Measurements from ENCODE around the gene CPM. TPM values are rescaled to one million over a fixed set of nuclear protein-coding genes. Genes with fewer than 3 reads are reported as not detected.

Gene CPM
- polyA plus RNA-seq, 4 donors = 0.45 to 11.6 (median 4.5) TPM

- no peaks in the 10 kb centered on the region for H3K4me1 ChIP-seq (ENCODE audit: control insufficient read depth in 3 of 3, insufficient read depth in 2 of 3, low read depth in 1 of 3, low read length in 2 of 3)
- H3K36me3 ChIP-seq (ENCODE audit: control insufficient read depth in 3 of 3, insufficient read depth in 2 of 3, low read depth in 1 of 3, low read length in 3 of 3) = peaks cover 19 to 35% (median 19%) of the 10 kb centered on the region in 3 donors
- H3K9me3 ChIP-seq (ENCODE audit: control insufficient read depth in 2 of 2, insufficient read depth in 1 of 2, low read depth in 1 of 2, low read length in 1 of 2) = no peaks in the 10 kb centered on the region
- H3K4me3 ChIP-seq (ENCODE audit: low read depth in 1 of 3, low read length in 3 of 3) = no peak overlapping the region
- FAIRE-seq (no peak), DNase-seq (no peak)
- no peaks in the 10 kb centered on the region for H3K27me3 ChIP-seq (ENCODE audit: control insufficient read depth in 3 of 3, insufficient read depth in 3 of 3, low read length in 3 of 3)
- H3K27ac ChIP-seq (ENCODE audit: low read depth in 1 of 3, low read length in 2 of 3) = no peak overlapping the region
- WGBS, 3 donors = 87 to 90% (median 90%) methylated on average over 5 of the region's 5 CpGs
Measured at GRCh38 chr12:68838046-68838886, 94.7 kb downstream of the CPM start.

DNA sequence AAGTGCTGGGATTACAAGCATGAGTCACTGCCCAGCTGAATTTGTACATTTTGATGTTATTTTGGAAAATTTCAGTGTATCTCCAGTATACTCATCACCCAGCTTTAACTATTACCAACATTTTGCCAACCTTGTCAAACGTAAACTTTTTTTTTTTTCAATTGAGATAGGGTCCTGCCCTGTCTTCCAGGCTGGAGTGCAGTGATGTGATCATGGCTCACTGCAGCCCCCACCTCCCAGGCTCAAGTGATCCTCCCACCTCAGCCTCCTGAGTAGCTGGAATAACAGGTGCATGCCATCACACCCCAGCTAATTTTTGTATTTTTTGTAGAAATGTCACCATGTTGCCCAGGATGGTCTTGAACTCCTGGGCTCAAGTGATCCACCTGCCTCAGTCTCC lies 95.8 kb downstream of the CPM start:
- Histone ChIP-seq H3K4me1 (ENCODE audit: control insufficient read depth in 3 of 3, insufficient read depth in 2 of 3, low read depth in 1 of 3, low read length in 2 of 3) (no peaks in the 10 kb centered on the region), H3K9me3 (ENCODE audit: control insufficient read depth in 2 of 2, insufficient read depth in 1 of 2, low read depth in 1 of 2, low read length in 1 of 2) (no peaks in the 10 kb centered on the region), H3K27ac (ENCODE audit: low read depth in 1 of 3, low read length in 2 of 3) (no peak overlapping the region), H3K36me3 (ENCODE audit: control insufficient read depth in 3 of 3, insufficient read depth in 2 of 3, low read depth in 1 of 3, low read length in 3 of 3) (peaks cover 19 to 40% (median 19%) of the 10 kb centered on the region in 3 donors), H3K4me3 (ENCODE audit: low read depth in 1 of 3, low read length in 3 of 3) (no peak overlapping the region), H3K27me3 (ENCODE audit: control insufficient read depth in 3 of 3, insufficient read depth in 3 of 3, low read length in 3 of 3) (no peaks in the 10 kb centered on the region)
- 86 to 95% (median 87%) methylated on average over 1 of the region's 1 CpG for WGBS, 3 donors
- FAIRE-seq (no peak), DNase-seq (no peak)

GRCh38 chr12:68835333-68835908 lies 97.5 kb downstream of the CPM start:
- Histone ChIP-seq H3K4me3 (ENCODE audit: low read depth in 1 of 3, low read length in 3 of 3) (no peak overlapping the region), H3K4me1 (ENCODE audit: control insufficient read depth in 3 of 3, insufficient read depth in 2 of 3, low read depth in 1 of 3, low read length in 2 of 3) (no peaks in the 10 kb centered on the region), H3K9me3 (ENCODE audit: control insufficient read depth in 2 of 2, insufficient read depth in 1 of 2, low read depth in 1 of 2, low read length in 1 of 2) (no peaks in the 10 kb centered on the region), H3K36me3 (ENCODE audit: control insufficient read depth in 3 of 3, insufficient read depth in 2 of 3, low read depth in 1 of 3, low read length in 3 of 3) (peaks cover 18 to 42% (median 19%) of the 10 kb centered on the region in 3 donors), H3K27me3 (ENCODE audit: control insufficient read depth in 3 of 3, insufficient read depth in 3 of 3, low read length in 3 of 3) (no peaks in the 10 kb centered on the region), H3K27ac (ENCODE audit: low read depth in 1 of 3, low read length in 2 of 3) (no peak overlapping the region)
- FAIRE-seq = no peak
- DNase-seq = no peak
- WGBS, 3 donors = 74 to 87% (median 82%) methylated on average over 10 of the region's 10 CpGs

DNA sequence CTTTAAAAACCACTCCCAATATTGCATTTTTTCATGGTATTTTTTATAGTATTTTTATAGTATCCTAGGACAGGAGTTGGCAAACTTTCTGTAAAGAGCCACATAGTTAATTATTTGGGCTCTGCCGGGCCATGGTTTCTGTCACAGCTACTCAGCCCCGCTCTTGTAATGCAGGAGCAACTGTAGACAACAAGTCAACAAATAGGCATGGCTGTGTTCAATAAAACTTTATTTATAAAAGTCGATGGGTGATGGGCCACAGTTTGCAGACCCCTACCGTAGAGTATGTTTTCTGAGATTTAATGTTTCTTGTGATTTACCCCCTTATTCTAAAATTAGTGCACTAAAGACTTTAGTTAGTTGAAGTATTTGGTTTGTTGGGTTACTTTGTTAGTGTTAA lies 99.5 kb downstream of the CPM start:
- FAIRE-seq = no peak

DNA sequence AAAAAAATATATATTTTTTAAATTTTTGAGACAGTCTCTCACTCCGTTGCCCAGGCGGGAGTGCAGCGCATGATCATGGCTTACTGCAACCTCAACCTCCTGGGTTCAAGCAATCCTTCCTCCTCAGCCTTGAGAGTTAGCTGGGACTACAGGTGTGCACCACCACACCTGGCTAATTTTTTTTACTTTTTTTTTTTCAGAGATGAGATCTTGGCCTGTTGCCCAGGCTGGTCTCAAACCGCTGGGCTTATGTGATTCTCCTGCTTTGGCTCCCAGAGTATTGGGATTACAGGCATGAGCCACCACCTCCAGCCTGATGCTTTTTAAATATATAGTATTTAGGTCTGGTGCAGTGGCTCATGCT lies 100.5 kb downstream of the CPM start:
- no peaks in the 10 kb centered on the region for H3K9me3 ChIP-seq (ENCODE audit: control insufficient read depth in 2 of 2, insufficient read depth in 1 of 2, low read depth in 1 of 2, low read length in 1 of 2)
- H3K4me3 ChIP-seq (ENCODE audit: low read depth in 1 of 3, low read length in 3 of 3) = no peak overlapping the region
- H3K36me3 ChIP-seq (ENCODE audit: control insufficient read depth in 3 of 3, insufficient read depth in 2 of 3, low read depth in 1 of 3, low read length in 3 of 3) = peaks cover 11 to 48% (median 13%) of the 10 kb centered on the region in 3 donors
- no peak overlapping the region for H3K27ac ChIP-seq (ENCODE audit: low read depth in 1 of 3, low read length in 2 of 3)
- no peaks in the 10 kb centered on the region for H3K4me1 ChIP-seq (ENCODE audit: control insufficient read depth in 3 of 3, insufficient read depth in 2 of 3, low read depth in 1 of 3, low read length in 2 of 3)
- DNase-seq = no peak
- no peaks in the 10 kb centered on the region for H3K27me3 ChIP-seq (ENCODE audit: control insufficient read depth in 3 of 3, insufficient read depth in 3 of 3, low read length in 3 of 3)
- FAIRE-seq = no peak
- WGBS, 3 donors = 90 to 94% (median 93%) methylated on average over 4 of the region's 4 CpGs

More for the DNA sequence above, 99.5 kb downstream of the CPM start:
- Histone ChIP-seq H3K4me1 (ENCODE audit: control insufficient read depth in 3 of 3, insufficient read depth in 2 of 3, low read depth in 1 of 3, low read length in 2 of 3) (no peaks in the 10 kb centered on the region), H3K27me3 (ENCODE audit: control insufficient read depth in 3 of 3, insufficient read depth in 3 of 3, low read length in 3 of 3) (no peaks in the 10 kb centered on the region), H3K36me3 (ENCODE audit: control insufficient read depth in 3 of 3, insufficient read depth in 2 of 3, low read depth in 1 of 3, low read length in 3 of 3) (peaks cover 12 to 41% (median 15%) of the 10 kb centered on the region in 3 donors), H3K27ac (ENCODE audit: low read depth in 1 of 3, low read length in 2 of 3) (no peak overlapping the region), H3K9me3 (ENCODE audit: control insufficient read depth in 2 of 2, insufficient read depth in 1 of 2, low read depth in 1 of 2, low read length in 1 of 2) (no peaks in the 10 kb centered on the region), H3K4me3 (ENCODE audit: low read depth in 1 of 3, low read length in 3 of 3) (no peak overlapping the region)
- 97 to 99% (median 98%) methylated on average over 4 of the region's 4 CpGs for WGBS, 3 donors
- DNase-seq = no peak

DNA sequence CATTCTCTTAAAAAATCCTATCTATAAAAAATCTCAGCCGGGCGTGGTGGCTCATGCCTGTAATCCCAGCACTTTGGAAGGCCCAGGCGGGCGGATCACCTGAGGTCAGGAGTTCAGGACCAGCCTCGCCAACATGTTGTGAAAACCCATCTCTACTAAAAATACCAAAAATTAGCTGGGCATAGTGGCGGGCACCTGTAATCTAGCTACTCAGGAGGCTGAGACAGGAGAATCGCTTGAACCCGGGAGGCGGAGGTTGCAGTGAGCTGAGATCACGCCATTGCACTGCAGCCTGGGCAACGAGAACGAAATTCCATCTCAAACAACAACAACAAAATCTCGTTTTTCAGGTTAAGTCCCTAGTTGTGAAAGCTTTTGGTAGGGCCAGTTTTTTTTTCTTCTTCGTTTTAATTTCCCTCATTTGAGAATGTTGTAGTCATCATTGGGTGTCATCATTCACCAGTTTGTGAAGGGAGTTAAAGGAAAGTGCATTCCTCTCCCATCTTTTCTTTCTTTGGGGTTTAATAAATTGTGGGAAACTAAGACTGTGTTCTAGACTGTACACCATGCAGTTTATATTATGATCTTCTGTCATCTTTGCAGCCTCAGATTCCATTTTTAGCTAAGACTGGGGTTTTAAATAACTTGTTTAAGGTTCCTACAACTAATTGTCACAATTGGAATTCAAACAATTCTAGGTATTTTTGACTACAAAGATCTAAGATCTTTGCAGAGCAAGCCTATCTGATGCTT lies 101.0 kb downstream of the CPM start:
- DNase-seq (no peak), FAIRE-seq (no peak)
- H3K27ac ChIP-seq (ENCODE audit: low read depth in 1 of 3, low read length in 2 of 3) = no peak overlapping the region
- peaks cover 9 to 44% (median 11%) of the 10 kb centered on the region in 3 donors for H3K36me3 ChIP-seq (ENCODE audit: control insufficient read depth in 3 of 3, insufficient read depth in 2 of 3, low read depth in 1 of 3, low read length in 3 of 3)
- no peaks in the 10 kb centered on the region for H3K4me1 ChIP-seq (ENCODE audit: control insufficient read depth in 3 of 3, insufficient read depth in 2 of 3, low read depth in 1 of 3, low read length in 2 of 3)
- no peaks in the 10 kb centered on the region for H3K27me3 ChIP-seq (ENCODE audit: control insufficient read depth in 3 of 3, insufficient read depth in 3 of 3, low read length in 3 of 3)
- WGBS, 3 donors = 94 to 95% (median 94%) methylated on average over 14 of the region's 14 CpGs
- H3K4me3 ChIP-seq (ENCODE audit: low read depth in 1 of 3, low read length in 3 of 3) = no peak overlapping the region
- no peaks in the 10 kb centered on the region for H3K9me3 ChIP-seq (ENCODE audit: control insufficient read depth in 2 of 2, insufficient read depth in 1 of 2, low read depth in 1 of 2, low read length in 1 of 2)

GRCh38 chr12:68831272-68831671 lies 101.7 kb downstream of the CPM start:
- DNase-seq (no peak), FAIRE-seq (no peak)
- Histone ChIP-seq H3K27me3 (ENCODE audit: control insufficient read depth in 3 of 3, insufficient read depth in 3 of 3, low read length in 3 of 3) (no peaks in the 10 kb centered on the region), H3K27ac (ENCODE audit: low read depth in 1 of 3, low read length in 2 of 3) (no peak overlapping the region), H3K4me1 (ENCODE audit: control insufficient read depth in 3 of 3, insufficient read depth in 2 of 3, low read depth in 1 of 3, low read length in 2 of 3) (no peaks in the 10 kb centered on the region), H3K36me3 (ENCODE audit: control insufficient read depth in 3 of 3, insufficient read depth in 2 of 3, low read depth in 1 of 3, low read length in 3 of 3) (peaks cover 9 to 48% (median 11%) of the 10 kb centered on the region in 3 donors), H3K4me3 (ENCODE audit: low read depth in 1 of 3, low read length in 3 of 3) (no peak overlapping the region), H3K9me3 (ENCODE audit: control insufficient read depth in 2 of 2, insufficient read depth in 1 of 2, low read depth in 1 of 2, low read length in 1 of 2) (no peaks in the 10 kb centered on the region)
- 89 to 91% (median 91%) methylated on average over 6 of the region's 6 CpGs for WGBS, 3 donors

DNA sequence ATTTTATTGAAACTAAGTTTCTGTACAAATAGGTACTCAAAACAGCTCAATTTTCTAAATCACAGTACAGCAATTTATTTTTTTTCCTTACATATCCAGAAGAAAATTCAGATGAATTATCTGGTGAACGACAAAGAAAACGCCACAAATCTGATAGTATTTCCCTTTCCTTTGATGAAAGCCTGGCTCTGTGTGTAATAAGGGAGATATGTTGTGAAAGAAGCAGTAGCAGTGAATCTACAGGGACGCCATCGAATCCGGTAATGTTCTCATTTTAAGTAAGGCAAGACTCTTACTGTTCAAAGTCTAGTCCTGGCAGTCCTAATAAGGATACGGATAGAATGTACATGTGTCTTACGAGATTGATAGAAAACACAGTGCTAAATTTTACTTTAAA lies 104.3 kb downstream of the CPM start:
- Histone ChIP-seq H3K27ac (ENCODE audit: low read depth in 1 of 3, low read length in 2 of 3) (no peak overlapping the region), H3K9me3 (ENCODE audit: control insufficient read depth in 2 of 2, insufficient read depth in 1 of 2, low read depth in 1 of 2, low read length in 1 of 2) (no peaks in the 10 kb centered on the region), H3K27me3 (ENCODE audit: control insufficient read depth in 3 of 3, insufficient read depth in 3 of 3, low read length in 3 of 3) (no peaks in the 10 kb centered on the region), H3K4me3 (ENCODE audit: low read depth in 1 of 3, low read length in 3 of 3) (no peak overlapping the region), H3K4me1 (ENCODE audit: control insufficient read depth in 3 of 3, insufficient read depth in 2 of 3, low read depth in 1 of 3, low read length in 2 of 3) (no peaks in the 10 kb centered on the region), H3K36me3 (ENCODE audit: control insufficient read depth in 3 of 3, insufficient read depth in 2 of 3, low read depth in 1 of 3, low read length in 3 of 3) (peaks cover 10 to 54% (median 13%) of the 10 kb centered on the region in 3 donors)
- DNase-seq (no peak), FAIRE-seq (no peak)
- 92 to 96% (median 94%) methylated on average over 7 of the region's 7 CpGs for WGBS, 3 donors

All from small intestine (tissue), 7 donors.